SK-N-SH (cell line): ENCODE results near the gene HELQ. TPM values are rescaled to one million over a fixed set of nuclear protein-coding genes. Genes with fewer than 3 reads are reported as not detected.
A peak's percentile ranks its signal among the peaks of the same experiment; 100 is the strongest.

Experiments
- CTCF ChIA-PET: fragments of 300-600, 350-600 bp; formaldehyde crosslinking; extraction: SDS; loops from one replicate; lab custom pipeline; 2021; lab: Yijun Ruan, JAX
- POLR2A ChIA-PET: fragments of 350-600 bp; sonication (Branson Sonifier 250); formaldehyde crosslinking; extraction: SDS; loops from one replicate; lab custom pipeline; 2020; ENCODE audit warnings: antibody characterized with exemption, inconsistent platforms; lab: Yijun Ruan, JAX
- DNase-seq: peaks from one replicate; pipeline ENCODE4 v3.0.0; 2012
- H2AFZ ChIP-seq: fragments of 200-600 bp; sonication (generic); 2 replicates; pipeline ENCODE4 v1.8.1; 2016; ENCODE audit warnings: antibody characterized with exemption, mild to moderate bottlenecking, low read depth
- H3F3A ChIP-seq: fragments of 200-600 bp; sonication (generic); replicated peaks from 2 replicates; pipeline ENCODE3; 2016; ENCODE audit warnings: antibody characterized with exemption, mild to moderate bottlenecking; ENCODE audit not compliant: insufficient read depth
- H3K27ac ChIP-seq, 2 experiments: fragments of 200-500 bp in 1 of 2; fragments of 200-600 bp in 1 of 2; sonication (Bioruptor generic) in 1 of 2; sonication (generic), shearing (Covaris generic) in 1 of 2; 2 replicates each; pipeline versions ENCODE4 v1.5.1 to v1.6.1; 2014 to 2016; ENCODE audit warnings: low read depth in 2 of 2, inconsistent platforms in 1 of 2, low read length in 1 of 2, mild to moderate bottlenecking in 1 of 2, mixed read lengths in 1 of 2
- H3K27me3 ChIP-seq: fragments of 200-600 bp; sonication (generic), shearing (Covaris generic); 2 replicates; pipeline ENCODE4 v1.6.1; 2016; ENCODE audit warnings: mixed run types; ENCODE audit not compliant: insufficient read depth
- H3K36me3 ChIP-seq, 2 experiments: fragments of 200-500 bp in 1 of 2; fragments of 200-600 bp in 1 of 2; sonication (Bioruptor generic) in 1 of 2; sonication (generic) in 1 of 2; replicated peaks in 1 of 2; 2 replicates each; pipeline versions ENCODE3 to v1.5.1; 2014 to 2016; ENCODE audit warnings: low read length in 1 of 2, mild to moderate bottlenecking in 1 of 2; ENCODE audit not compliant: insufficient read depth in 2 of 2, control insufficient read depth in 1 of 2
- H3K4me1 ChIP-seq, 2 experiments: fragments of 200-500 bp in 1 of 2; fragments of 200-600 bp in 1 of 2; sonication (Bioruptor generic) in 1 of 2; sonication (generic), shearing (Covaris generic) in 1 of 2; 2 replicates each; pipeline versions ENCODE4 v1.5.1 to v1.6.1; 2014 to 2016; ENCODE audit warnings: low read depth in 1 of 2, low read length in 1 of 2, mixed run types in 1 of 2; ENCODE audit not compliant: insufficient read depth in 2 of 2, control insufficient read depth in 1 of 2
- H3K4me2 ChIP-seq: fragments of 200-600 bp; sonication (generic), shearing (Covaris generic); 2 replicates; pipeline ENCODE4 v1.6.1; 2017; ENCODE audit warnings: mixed run types
- H3K4me3 ChIP-seq, 2 experiments: fragments of 200-500 bp in 1 of 2; fragments of 200-600 bp in 1 of 2; sonication (Bioruptor generic) in 1 of 2; sonication (generic), shearing (Covaris generic) in 1 of 2; 2 replicates each; pipeline versions ENCODE4 v1.5.1 to v1.8.1; 2014 to 2016; ENCODE audit warnings: low read depth in 2 of 2, inconsistent platforms in 1 of 2, low read length in 1 of 2, mild to moderate bottlenecking in 1 of 2, mixed read lengths in 1 of 2, moderate library complexity in 1 of 2
- H3K79me2 ChIP-seq: fragments of 200-600 bp; sonication (generic); 2 replicates; pipeline ENCODE4 v1.8.1; 2017; ENCODE audit warnings: mild to moderate bottlenecking; ENCODE audit not compliant: insufficient read depth
- H3K9ac ChIP-seq: fragments of 200-600 bp; sonication (generic); 2 replicates; pipeline ENCODE4 v1.6.1; 2017; ENCODE audit warnings: mixed run types
- H3K9me2 ChIP-seq: fragments of 200-600 bp; sonication (generic); 2 replicates; pipeline ENCODE4 v1.6.1; 2017; ENCODE audit warnings: mixed run types
- H3K9me3 ChIP-seq: fragments of 200-600 bp; sonication (generic); 2 replicates; pipeline ENCODE4 v1.6.1; 2017; ENCODE audit warnings: mixed run types, mild to moderate bottlenecking, moderate library complexity
- H4K20me1 ChIP-seq: fragments of 200-600 bp; sonication (generic); 2 replicates; pipeline ENCODE4 v1.6.1; 2017; ENCODE audit warnings: mild to moderate bottlenecking, mixed run types; ENCODE audit not compliant: insufficient read depth
- CHD2 ChIP-seq: fragments of 150-350 bp; IDR thresholded peaks from 2 replicates; pipeline ENCODE4 v1.6.1; 2018; ENCODE audit warnings: low read length; ENCODE audit not compliant: partially characterized antibody
- ELF1 ChIP-seq: IDR thresholded peaks from 2 replicates; pipeline ENCODE4 v1.4.0; 2012
- EP300 ChIP-seq, 2 experiments: IDR thresholded peaks; 2 replicates each; pipeline versions ENCODE4 v1.4.0 to v1.6.1; 2012; ENCODE audit warnings: borderline replicate concordance in 1 of 2, low read depth in 1 of 2, low read length in 1 of 2
- FOSL2 ChIP-seq: IDR thresholded peaks from 2 replicates; pipeline ENCODE4 v1.4.0; 2012; ENCODE audit warnings: low read depth, mild to moderate bottlenecking, moderate library complexity, borderline replicate concordance
- GABPA ChIP-seq: IDR thresholded peaks from 2 replicates; pipeline ENCODE4 v1.4.0; 2012; ENCODE audit warnings: low read depth, mild to moderate bottlenecking
- JUND ChIP-seq: IDR thresholded peaks from 2 replicates; pipeline ENCODE4 v1.4.0; 2012
- MEF2A ChIP-seq: IDR thresholded peaks from 2 replicates; pipeline ENCODE4 v1.4.0; 2012; ENCODE audit warnings: low read depth, borderline replicate concordance
- MXI1 ChIP-seq: IDR thresholded peaks from 2 replicates; pipeline ENCODE4 v1.6.1; 2012; ENCODE audit warnings: mild to moderate bottlenecking, low read depth, low read length, improper control_type of control experiment
- NFIC ChIP-seq: IDR thresholded peaks from 2 replicates; pipeline ENCODE4 v1.4.0; 2012; ENCODE audit warnings: borderline replicate concordance
- POLR2AphosphoS5 ChIP-seq: IDR thresholded peaks from 2 replicates; pipeline ENCODE4 v1.6.1; 2012; ENCODE audit warnings: low read depth, low read length
- RAD21 ChIP-seq: IDR thresholded peaks from 2 replicates; pipeline ENCODE4 v1.6.1; 2012; ENCODE audit warnings: mild to moderate bottlenecking, low read length
- RCOR1 ChIP-seq: fragments of 150-350 bp; IDR thresholded peaks from 2 replicates; pipeline ENCODE4 v1.6.1; 2017; ENCODE audit warnings: antibody characterized with exemption, low read length
- RFX5 ChIP-seq: IDR thresholded peaks from 2 replicates; pipeline ENCODE4 v1.6.1; 2012; ENCODE audit warnings: mild to moderate bottlenecking, improper control_type of control experiment, low read length
- RXRA ChIP-seq: IDR thresholded peaks from 2 replicates; pipeline ENCODE4 v1.4.0; 2012; ENCODE audit warnings: low read depth, mild to moderate bottlenecking, borderline replicate concordance
- SMC3 ChIP-seq: IDR thresholded peaks from 2 replicates; pipeline ENCODE4 v1.6.1; 2012; ENCODE audit warnings: low read depth, low read length, improper control_type of control experiment
- TAF1 ChIP-seq: IDR thresholded peaks from 2 replicates; pipeline ENCODE4 v1.6.1; 2012; ENCODE audit warnings: low read depth, mild to moderate bottlenecking, low read length, moderate library complexity, borderline replicate concordance
- TCF12 ChIP-seq: IDR thresholded peaks from 2 replicates; pipeline ENCODE4 v1.4.0; 2012
- TEAD4 ChIP-seq: IDR thresholded peaks from 2 replicates; pipeline ENCODE4 v1.4.0; 2012; ENCODE audit warnings: mild to moderate bottlenecking, borderline replicate concordance; ENCODE audit not compliant: insufficient read depth
- YY1 ChIP-seq: IDR thresholded peaks from 2 replicates; pipeline ENCODE4 v1.4.0; 2012; ENCODE audit warnings: low read depth, mild to moderate bottlenecking
- WGBS: methylation state at CpG from one replicate; pipeline ENCODE4 v1.1.6; 2017; ENCODE audit warnings: low lambda C conversion rate; 5-methylcytosine and 5-hydroxymethylcytosine counted together
- polyA plus RNA-seq, 3 experiments: library from polyadenylated mRNA; depleted of rRNA; stranded (reverse); fragments of >200 nt; gene quantifications; 2 replicates each; pipeline ENCODE4 v1.2.3, GENCODE V29; 2012
- TF ChIP-seq, protein P1 (sequence below): IDR thresholded peaks from 2 replicates; pipeline ENCODE4; 2012
- TF ChIP-seq, protein P2 (sequence below): IDR thresholded peaks from 2 replicates; pipeline ENCODE4 v1.4.0; 2012; ENCODE audit warnings: low read depth
- TF ChIP-seq, protein P3 (sequence below): fragments of 200-600 bp; sonication (generic); IDR thresholded peaks from 2 replicates; pipeline ENCODE4 v1.6.1; 2017; ENCODE audit warnings: antibody characterized with exemption, mild to moderate bottlenecking, moderate library complexity
- TF ChIP-seq, protein P4 (sequence below): fragments of 150-350 bp; IDR thresholded peaks from 2 replicates; pipeline ENCODE4 v1.6.1; 2017; ENCODE audit warnings: antibody characterized with exemption, low read length, low read depth, borderline replicate concordance

Gene HELQ
- polyA plus RNA-seq, 1 of the 3 experiments (the other 2 are of a cell fraction), result 7.2 TPM

DNA sequence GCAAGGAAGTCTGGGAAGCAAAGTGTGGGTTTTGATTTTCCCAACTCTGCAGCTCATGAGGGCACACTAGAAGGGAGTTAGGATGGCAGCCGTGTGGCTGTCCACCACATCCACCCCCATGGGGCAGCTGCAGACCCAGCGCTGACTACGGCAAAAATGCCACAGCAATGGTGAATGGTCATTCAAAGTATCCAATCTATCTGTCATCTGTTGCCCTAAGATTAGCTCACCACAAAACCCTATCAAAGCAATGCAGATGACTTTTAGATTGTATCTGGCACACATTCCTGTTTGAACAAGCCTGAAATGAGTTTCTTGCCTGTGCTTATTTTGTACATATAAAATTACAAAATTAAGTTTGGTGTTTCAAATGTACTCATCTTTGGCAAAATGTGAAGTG, 91.3 kb downstream of the HELQ start:
- H3K4me3 ChIP-seq, result no peak overlapping the region
- H3K36me3 ChIP-seq, result no peaks in the 10 kb centered on the region
- H3K9me2 ChIP-seq, result no peaks in the 10 kb centered on the region
- no peaks in the 10 kb centered on the region for H3K9me3 ChIP-seq
- TF ChIP-seq TCF12, result no peak
- TF ChIP-seq SMC3, result no peak
- TF ChIP-seq, protein P1, sequence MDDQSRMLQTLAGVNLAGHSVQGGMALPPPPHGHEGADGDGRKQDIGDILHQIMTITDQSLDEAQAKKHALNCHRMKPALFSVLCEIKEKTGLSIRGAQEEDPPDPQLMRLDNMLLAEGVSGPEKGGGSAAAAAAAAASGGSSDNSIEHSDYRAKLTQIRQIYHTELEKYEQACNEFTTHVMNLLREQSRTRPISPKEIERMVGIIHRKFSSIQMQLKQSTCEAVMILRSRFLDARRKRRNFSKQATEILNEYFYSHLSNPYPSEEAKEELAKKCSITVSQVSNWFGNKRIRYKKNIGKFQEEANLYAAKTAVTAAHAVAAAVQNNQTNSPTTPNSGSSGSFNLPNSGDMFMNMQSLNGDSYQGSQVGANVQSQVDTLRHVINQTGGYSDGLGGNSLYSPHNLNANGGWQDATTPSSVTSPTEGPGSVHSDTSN, result no peak
- no peak for TF ChIP-seq NFIC
- no peak for TF ChIP-seq FOSL2
- no peak for TF ChIP-seq MEF2A
- TF ChIP-seq MXI1, result no peak
- TF ChIP-seq ELF1, result no peak
- no peak for TF ChIP-seq GABPA
- TF ChIP-seq RXRA, result no peak
- no peak for TF ChIP-seq RCOR1
- TF ChIP-seq, protein P2, sequence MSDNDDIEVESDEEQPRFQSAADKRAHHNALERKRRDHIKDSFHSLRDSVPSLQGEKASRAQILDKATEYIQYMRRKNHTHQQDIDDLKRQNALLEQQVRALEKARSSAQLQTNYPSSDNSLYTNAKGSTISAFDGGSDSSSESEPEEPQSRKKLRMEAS, result no peak
- no peak for DNase-seq
- POLR2A ChIA-PET, result no interaction called here
- CTCF ChIA-PET, result no interaction called here
- no peak overlapping the region for H3K9ac ChIP-seq
- H3K27me3 ChIP-seq, result peaks cover 15% of the 10 kb centered on the region; the same call in 1 of the 2 replicates
- no peaks in the 10 kb centered on the region for H3K79me2 ChIP-seq
- peaks cover 3% of the 10 kb centered on the region for H3F3A ChIP-seq
- 44% methylated on average over 3 of the region's 3 CpGs for WGBS
- H2AFZ ChIP-seq, result no peak overlapping the region
- no peak overlapping the region for H3K27ac ChIP-seq
- H4K20me1 ChIP-seq, result no peaks in the 10 kb centered on the region
- H3K4me1 ChIP-seq, result no peaks in the 10 kb centered on the region
- no peak overlapping the region for H3K4me2 ChIP-seq

DNA sequence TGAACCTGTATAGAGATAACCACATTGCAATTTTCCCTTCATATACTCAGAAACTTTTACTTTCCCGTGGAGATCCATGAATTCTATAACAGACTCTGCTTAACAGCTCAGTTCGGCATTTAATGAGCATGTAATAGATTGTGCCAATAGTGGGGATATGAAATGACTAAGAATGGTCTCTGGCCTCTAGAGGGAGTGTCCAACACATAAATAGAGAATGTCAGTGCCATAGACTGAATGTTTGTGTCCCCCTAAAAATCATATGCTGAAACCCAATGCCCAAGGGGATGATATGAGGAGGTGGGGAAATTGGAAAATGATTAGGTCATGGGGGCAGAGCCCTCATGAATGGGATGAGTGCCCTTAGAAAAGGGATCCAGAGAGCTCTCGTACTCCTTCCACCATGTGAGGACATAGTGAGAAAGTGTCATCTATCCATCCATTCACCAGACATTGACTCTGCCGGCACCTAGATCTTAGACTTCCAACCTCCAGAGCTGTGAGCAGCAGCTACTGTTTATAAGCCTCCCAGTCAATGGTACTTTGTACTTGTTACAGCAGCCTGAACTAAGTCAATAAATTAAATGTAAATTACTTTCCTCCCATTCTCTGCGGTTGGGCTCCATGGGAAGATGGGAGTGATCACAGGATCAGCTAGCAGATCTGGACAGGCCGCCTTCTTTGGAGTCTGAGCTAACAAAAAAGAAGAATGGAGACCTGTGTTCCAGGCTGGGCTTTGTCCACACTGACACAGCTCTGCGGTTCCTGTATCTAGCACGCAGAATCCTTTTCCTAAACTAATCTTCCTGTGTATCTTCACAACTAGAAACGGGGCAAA, 92.9 kb downstream of the HELQ start:
- no peaks in the 10 kb centered on the region for H3K79me2 ChIP-seq
- POLR2A ChIA-PET, result no interaction called here
- WGBS, result 54% methylated on average over 9 of the region's 9 CpGs
- H3K4me3 ChIP-seq, result no peak overlapping the region
- CTCF ChIA-PET, result interaction anchor here (0.6 to 1.3 kb wide), 7 partner anchors 11 to 288 kb away, joined by 3 to 9 read pairs (median 3); no protein-coding TSS in a partner anchor
- H3F3A ChIP-seq, result peaks cover 14% of the 10 kb centered on the region
- no peaks in the 10 kb centered on the region for H3K9me3 ChIP-seq
- H4K20me1 ChIP-seq, result no peaks in the 10 kb centered on the region
- no peak overlapping the region for H3K9ac ChIP-seq
- peaks cover 15% of the 10 kb centered on the region; the same call in 1 of the 2 replicates for H3K27me3 ChIP-seq
- H3K27ac ChIP-seq, result no peak overlapping the region
- DNase-seq, result peak; percentile 10
- no peak overlapping the region for H2AFZ ChIP-seq
- no peak overlapping the region for H3K4me2 ChIP-seq
- no peaks in the 10 kb centered on the region for H3K36me3 ChIP-seq
- H3K4me1 ChIP-seq, result no peaks in the 10 kb centered on the region
- H3K9me2 ChIP-seq, result no peaks in the 10 kb centered on the region
- TF ChIP-seq, protein P2, result no peak
- TF ChIP-seq RFX5 (no peak), FOSL2 (no peak), NFIC (no peak), POLR2AphosphoS5 (no peak), TAF1 (no peak), RAD21 (peak; percentile 58), SMC3 (peak; percentile 16; the same call in 1 of the 2 replicates), TEAD4 (no peak), YY1 (no peak), ELF1 (no peak), EP300 (IDR thresholded peaks at IDR 0.05; ENCODE audit: borderline replicate concordance in 1 of 2, low read depth in 1 of 2, low read length in 1 of 2) (no peak), CHD2 (no peak), RCOR1 (no peak), JUND (no peak)
- TF ChIP-seq, protein P3, sequence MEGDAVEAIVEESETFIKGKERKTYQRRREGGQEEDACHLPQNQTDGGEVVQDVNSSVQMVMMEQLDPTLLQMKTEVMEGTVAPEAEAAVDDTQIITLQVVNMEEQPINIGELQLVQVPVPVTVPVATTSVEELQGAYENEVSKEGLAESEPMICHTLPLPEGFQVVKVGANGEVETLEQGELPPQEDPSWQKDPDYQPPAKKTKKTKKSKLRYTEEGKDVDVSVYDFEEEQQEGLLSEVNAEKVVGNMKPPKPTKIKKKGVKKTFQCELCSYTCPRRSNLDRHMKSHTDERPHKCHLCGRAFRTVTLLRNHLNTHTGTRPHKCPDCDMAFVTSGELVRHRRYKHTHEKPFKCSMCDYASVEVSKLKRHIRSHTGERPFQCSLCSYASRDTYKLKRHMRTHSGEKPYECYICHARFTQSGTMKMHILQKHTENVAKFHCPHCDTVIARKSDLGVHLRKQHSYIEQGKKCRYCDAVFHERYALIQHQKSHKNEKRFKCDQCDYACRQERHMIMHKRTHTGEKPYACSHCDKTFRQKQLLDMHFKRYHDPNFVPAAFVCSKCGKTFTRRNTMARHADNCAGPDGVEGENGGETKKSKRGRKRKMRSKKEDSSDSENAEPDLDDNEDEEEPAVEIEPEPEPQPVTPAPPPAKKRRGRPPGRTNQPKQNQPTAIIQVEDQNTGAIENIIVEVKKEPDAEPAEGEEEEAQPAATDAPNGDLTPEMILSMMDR, result peak; percentile 59
- TF ChIP-seq, protein P4, sequence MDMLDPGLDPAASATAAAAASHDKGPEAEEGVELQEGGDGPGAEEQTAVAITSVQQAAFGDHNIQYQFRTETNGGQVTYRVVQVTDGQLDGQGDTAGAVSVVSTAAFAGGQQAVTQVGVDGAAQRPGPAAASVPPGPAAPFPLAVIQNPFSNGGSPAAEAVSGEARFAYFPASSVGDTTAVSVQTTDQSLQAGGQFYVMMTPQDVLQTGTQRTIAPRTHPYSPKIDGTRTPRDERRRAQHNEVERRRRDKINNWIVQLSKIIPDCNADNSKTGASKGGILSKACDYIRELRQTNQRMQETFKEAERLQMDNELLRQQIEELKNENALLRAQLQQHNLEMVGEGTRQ, result no peak
